PC-3 (cell line): ENCODE results near the gene STXBP4.

Experiments used
- EZH2 ChIP-seq: fragments of 300-600 bp; sonication (generic); IDR thresholded peaks from one replicate; pipeline ENCODE4 v1.6.1; 2017; ENCODE audit warnings: antibody characterized with exemption, mild to moderate bottlenecking, low read length; ENCODE audit not compliant: unreplicated experiment
- EZH2phosphoT487 ChIP-seq: fragments of 300-600 bp; sonication (generic); IDR thresholded peaks from 2 replicates; pipeline ENCODE4 v1.6.1; 2018; ENCODE audit warnings: mild to moderate bottlenecking, antibody characterized with exemption, low read length, borderline replicate concordance
- TF ChIP-seq, protein P1 (sequence below): fragments of 300-600 bp; sonication (generic); conservative IDR thresholded peaks from 2 replicates; pipeline ENCODE4 v1.5.1; 2017; ENCODE audit warnings: antibody characterized with exemption, low read depth, mild to moderate bottlenecking, low read length

DNA sequence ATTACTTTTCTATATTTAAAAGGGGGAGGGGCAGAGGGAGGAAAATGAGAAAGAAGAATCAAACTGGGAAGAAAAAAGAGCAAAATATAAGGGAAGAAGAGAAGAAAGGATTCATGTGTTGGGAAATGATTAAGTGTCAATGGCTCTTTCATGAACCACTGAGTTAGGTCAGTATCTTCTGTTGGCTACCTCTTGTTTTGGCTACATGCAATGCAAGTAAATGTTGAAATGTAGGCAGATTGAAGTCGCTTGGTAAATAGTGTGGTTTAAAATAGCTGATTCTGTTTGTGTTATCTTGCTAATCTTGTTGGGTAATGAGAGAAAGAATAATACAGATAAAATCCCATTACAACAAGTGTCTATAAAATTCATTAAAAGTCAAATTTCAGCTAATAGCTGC is 27.3 kb upstream of the STXBP4 start:
- TF ChIP-seq, protein P1, sequence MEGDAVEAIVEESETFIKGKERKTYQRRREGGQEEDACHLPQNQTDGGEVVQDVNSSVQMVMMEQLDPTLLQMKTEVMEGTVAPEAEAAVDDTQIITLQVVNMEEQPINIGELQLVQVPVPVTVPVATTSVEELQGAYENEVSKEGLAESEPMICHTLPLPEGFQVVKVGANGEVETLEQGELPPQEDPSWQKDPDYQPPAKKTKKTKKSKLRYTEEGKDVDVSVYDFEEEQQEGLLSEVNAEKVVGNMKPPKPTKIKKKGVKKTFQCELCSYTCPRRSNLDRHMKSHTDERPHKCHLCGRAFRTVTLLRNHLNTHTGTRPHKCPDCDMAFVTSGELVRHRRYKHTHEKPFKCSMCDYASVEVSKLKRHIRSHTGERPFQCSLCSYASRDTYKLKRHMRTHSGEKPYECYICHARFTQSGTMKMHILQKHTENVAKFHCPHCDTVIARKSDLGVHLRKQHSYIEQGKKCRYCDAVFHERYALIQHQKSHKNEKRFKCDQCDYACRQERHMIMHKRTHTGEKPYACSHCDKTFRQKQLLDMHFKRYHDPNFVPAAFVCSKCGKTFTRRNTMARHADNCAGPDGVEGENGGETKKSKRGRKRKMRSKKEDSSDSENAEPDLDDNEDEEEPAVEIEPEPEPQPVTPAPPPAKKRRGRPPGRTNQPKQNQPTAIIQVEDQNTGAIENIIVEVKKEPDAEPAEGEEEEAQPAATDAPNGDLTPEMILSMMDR, result no peak
- no peak for TF ChIP-seq EZH2
- TF ChIP-seq EZH2phosphoT487, result no peak
